HG03139 (cell line): ENCODE data around the gene GCKR.

Experiments used
- ATAC-seq: cut with Tn5 transposase; IDR thresholded peaks from one replicate; pipeline ENCODE4 v1.9.1; 2021; ENCODE audit not compliant: unreplicated experiment

The GCKR gene, protein sequence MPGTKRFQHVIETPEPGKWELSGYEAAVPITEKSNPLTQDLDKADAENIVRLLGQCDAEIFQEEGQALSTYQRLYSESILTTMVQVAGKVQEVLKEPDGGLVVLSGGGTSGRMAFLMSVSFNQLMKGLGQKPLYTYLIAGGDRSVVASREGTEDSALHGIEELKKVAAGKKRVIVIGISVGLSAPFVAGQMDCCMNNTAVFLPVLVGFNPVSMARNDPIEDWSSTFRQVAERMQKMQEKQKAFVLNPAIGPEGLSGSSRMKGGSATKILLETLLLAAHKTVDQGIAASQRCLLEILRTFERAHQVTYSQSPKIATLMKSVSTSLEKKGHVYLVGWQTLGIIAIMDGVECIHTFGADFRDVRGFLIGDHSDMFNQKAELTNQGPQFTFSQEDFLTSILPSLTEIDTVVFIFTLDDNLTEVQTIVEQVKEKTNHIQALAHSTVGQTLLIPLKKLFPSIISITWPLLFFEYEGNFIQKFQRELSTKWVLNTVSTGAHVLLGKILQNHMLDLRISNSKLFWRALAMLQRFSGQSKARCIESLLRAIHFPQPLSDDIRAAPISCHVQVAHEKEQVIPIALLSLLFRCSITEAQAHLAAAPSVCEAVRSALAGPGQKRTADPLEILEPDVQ

DNA sequence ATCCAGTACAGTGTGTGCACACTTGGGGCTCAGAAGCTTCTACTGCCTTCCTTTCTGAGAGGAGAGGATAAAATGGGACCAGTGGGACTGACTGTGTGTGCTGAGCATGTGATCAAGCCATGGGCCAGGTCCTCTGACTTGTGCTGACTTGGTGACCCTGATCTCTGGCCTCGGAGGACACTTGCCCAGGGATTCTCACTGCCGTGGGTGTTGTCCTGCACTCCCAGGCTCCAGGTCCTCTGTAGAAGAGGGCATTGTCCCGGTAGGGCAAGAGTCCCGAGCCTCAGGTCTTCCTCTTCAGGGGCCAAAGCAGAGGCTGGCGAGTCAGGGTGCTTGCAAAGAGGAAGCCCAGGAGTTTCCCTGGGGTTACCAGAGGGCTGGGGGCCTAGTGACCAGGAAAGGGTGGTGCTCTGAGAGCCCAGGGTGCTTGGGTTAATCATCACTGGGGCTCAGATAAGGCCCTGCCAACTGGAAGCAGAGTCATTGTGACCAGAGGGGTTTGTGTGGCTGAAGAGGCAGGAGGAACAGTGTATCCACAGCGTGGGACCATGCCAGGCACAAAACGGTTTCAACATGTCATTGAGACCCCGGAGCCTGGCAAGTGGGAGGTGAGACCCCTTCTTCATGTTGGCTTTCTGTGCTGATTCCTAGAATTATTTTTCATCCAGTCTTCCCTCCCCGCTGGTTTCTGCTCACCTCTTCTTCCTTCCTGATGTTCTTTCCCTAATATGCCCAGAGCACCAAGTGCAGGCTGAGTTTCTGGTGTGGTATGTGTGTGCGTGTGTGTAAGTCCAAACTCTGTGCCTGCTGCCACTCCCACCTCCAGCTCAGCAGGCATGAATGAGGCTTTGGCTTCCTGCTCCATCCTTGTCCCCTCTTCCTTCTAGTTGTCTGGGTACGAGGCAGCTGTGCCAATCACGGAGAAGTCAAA, at the start of gene GCKR:
Gene GCKR, plus strand, starts transcription at position 483 of the 931 bp plus-strand sequence. Its CDS starts 66 bp downstream, at position 549.
- no peak for ATAC-seq

DNA sequence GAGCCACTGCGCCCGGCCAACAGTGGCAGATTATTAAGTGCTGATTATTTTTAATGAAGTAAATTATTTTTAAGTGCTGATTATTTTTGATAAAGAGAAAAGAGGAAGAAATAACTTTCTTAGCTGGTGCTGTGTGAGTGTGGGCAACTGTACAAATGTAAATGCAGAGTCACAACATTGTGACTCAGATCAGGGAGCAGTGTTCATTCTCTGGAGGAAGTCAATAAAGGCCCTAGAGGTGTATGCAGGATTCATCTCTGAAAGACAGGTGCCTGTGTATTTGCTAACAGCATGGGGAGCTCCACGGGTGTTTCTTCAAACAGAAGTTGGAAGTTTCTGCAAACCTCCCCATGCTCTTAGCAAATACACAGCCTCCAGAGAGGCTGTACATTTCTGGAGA, 48.3 kb upstream of the GCKR start:
- no peak for ATAC-seq

DNA sequence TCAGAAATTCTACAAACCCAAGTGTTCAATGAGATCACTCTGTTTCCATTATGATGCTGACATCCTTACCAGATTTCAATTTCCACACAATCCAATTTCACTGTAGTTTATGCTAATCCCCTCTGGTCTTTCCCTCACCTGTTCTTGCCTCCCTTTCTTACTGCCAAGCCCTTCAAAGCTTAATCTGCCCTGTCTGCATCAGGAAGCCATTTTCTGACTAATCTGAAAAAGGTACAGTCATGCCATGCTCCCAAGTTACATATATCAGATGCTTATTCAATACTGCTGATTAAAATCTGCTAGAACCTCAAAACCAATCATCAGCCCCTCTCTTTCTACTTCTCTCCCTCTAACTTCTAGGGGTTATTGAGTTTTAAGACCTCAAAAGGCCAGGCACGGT, 45.5 kb upstream of the GCKR start:
- no peak for ATAC-seq

DNA sequence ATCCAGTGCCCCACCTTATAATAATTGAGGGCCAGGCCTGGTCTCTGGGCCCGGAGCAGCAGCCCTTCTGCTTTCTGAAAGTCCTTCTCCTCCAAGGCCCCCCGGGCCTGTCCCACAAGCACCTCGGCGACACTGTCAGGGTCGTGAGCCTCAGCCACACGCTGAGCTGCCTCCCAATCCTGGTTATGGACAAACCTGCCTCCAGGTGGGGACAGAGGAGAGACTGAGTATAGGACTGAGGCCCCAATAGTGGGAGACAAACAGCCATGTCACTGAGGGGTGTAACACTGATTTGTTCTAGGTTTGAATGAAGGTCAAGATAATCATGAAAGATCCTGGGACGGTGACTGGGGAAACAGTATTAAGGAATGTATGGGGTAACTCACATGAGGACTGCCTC, 42.7 kb upstream of the GCKR start:
- no peak for ATAC-seq

DNA sequence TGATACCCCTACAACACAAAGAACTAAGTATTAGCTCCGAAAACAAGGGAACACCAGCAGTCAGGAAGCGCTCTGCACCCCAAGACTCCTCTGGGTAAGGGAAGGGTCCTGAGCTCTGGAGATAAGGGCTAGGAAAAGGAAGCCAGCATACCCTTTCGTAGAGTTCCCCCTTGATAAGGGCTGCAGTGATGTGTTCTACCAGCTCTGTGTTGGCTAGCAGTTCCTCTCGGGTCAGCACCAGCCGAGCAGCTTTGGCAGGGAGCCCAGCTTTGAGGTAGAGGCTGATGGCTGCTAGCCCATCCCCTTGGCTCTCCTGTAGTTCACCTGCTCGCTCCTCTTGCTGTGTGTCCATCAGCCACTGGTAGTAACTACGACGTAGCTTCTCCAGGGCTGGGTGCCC, 35.5 kb upstream of the GCKR start:
- ATAC-seq = no peak

DNA sequence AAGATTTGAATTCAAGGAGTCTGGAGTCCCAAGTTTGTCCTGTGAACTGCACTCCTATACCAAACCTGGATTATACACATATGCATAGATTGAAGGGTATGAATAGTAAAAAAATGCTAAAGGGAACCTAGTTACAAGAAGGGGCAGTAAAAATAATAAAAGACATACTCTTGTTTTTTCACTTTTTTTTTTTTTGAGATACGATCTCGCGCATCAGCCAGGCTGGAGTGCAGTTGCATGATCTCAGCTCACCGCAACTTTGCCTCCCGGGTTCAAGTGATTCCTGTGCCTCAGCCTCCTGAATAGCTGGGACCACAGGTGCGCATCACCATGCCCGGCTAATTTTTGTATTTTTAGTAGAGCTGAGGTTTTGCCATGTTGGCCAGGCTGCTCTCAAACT, 32.2 kb upstream of the GCKR start:
- ATAC-seq = no peak

DNA sequence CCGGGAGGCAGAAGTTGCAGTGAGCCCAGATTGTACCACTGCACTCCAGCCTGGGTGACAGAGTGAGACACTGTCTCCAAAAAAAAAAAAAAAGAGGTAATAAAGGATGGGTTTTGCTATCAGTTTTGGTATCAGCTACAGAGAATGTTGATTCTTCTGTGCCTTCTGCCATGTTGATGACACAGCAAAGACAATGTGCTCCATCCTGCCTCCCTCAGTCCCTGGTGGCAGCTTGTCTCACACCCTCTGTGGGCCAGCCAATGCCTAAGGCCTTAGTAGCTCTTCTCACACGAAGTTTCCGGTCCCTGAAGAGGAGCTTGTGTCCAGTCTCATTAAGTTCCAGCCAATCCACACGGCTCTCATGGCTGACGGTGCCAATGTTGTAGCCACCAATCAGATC, 24.7 kb upstream of the GCKR start:
- ATAC-seq = no peak

DNA sequence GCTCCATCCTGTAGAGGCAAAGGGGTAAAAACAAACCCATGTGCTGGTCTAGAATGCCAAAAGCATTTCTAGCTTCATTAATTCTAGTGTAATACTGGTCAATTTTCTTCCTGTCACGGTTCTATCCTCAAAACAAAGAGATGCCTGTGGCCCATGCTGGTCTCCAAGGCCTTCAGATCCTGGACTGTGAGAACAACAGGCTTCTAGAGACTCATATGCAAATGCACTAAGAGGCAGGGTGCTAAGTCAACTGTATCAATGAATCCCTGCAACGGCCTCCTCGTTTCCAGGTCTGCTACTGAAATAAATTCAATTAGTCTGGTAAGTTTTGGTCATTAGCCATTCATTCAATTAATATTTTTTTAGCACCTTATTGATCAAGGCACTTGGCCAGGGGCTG, 11.1 kb upstream of the GCKR start:
- no peak for ATAC-seq

DNA sequence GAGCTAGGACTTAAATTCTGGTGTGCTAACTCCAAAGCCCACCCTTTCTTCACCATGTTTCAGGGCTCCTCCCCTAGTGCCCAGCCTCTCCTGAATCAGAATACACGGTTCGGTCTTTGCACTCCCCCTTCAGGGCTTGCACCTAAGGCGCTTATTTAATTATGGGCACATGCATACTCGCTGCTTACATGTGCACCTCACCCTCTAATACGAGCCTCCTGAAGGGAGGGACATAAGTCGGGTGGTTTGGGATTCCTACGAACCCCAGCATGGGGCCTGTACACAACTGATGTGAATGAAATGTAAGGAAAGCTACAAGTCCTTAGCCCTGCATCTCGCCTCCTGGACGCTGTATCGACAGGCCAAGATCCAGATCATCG, 7.5 kb upstream of the GCKR start:
- ATAC-seq = peak; percentile 3

DNA sequence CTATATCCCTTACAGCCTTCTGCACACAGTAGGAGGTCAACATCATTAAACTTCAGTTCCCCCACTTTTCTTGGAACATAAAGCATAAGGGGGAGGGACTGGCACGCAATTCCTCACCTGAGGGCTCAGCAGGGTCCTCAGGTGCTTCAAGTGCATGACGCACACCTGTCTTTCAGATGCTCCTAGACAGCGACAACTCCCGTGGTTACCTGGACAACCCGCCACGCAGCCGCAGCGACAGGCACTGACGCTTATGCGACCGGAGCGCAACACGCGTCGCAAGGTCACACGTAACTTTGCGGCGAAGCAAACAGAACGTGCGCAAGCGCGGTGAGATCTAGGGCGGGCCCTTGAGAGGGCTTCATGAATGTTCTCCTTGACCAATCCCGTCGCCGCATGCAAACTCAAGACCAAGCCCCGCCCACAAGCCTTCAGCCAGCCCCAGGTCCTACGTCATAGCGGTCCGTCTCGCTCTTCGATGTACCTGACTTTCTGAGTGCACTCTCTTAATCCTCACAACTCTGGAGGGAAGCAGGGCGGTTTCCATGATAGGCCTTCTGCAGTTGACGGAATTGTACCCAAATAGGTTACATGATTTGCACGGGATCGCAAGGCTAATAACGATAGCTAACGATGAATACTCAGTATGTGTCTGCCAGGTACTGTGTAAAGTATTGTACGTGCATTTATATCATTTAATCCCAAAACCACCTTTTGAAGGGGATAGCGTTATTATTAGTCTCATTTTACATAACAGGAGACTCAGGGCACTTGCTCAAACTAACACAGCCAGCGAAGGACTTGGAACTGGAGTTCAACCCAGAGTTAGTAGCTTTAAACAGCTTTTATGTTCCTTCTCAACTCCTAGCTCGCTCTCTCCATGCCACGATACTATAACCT, 6.9 kb upstream of the GCKR start, which contains the start of gene IFT172:
Gene IFT172, minus strand, starts transcription at position 246 of the 900 bp plus-strand sequence. Its CDS starts 90 bp downstream, at position 156.
- peak; percentile 94 for ATAC-seq

DNA sequence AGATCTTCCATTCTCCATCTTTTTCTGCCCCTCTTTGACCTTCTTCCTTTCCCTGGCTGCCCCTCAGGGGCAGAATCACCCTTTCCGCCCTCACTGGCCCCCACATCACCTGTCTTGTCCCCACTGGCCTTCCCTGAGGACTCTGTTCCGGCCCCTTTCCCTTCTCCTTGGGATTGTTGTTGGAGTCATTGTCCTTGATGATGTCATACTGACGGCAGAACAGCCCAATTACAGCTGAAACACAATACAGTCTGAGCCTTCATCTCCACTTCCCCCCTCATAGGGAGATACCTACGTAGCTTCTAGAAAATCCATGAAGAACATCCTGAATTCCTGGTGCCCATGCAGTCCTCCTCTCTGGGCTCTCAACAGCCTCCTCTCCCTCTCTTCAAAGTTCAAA, 4.1 kb upstream of the GCKR start:
- ATAC-seq = no peak

DNA sequence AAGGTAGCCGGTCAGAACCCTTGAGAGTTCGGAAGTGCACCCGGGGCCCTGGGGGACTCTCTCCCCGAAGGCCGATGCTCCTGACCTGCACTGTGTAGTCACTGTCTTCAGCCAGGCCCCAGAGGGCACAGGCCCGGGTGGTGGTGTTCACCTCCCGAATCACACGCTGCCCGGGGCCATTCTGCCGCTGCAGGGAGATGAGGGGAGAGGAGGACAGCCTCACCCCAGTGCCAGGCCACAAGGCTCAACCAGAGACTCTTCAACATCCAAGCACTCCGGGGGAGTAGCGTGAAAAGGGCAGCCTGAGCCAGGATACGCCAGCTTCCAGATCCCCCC, 2.7 kb upstream of the GCKR start:
- no peak for ATAC-seq

DNA sequence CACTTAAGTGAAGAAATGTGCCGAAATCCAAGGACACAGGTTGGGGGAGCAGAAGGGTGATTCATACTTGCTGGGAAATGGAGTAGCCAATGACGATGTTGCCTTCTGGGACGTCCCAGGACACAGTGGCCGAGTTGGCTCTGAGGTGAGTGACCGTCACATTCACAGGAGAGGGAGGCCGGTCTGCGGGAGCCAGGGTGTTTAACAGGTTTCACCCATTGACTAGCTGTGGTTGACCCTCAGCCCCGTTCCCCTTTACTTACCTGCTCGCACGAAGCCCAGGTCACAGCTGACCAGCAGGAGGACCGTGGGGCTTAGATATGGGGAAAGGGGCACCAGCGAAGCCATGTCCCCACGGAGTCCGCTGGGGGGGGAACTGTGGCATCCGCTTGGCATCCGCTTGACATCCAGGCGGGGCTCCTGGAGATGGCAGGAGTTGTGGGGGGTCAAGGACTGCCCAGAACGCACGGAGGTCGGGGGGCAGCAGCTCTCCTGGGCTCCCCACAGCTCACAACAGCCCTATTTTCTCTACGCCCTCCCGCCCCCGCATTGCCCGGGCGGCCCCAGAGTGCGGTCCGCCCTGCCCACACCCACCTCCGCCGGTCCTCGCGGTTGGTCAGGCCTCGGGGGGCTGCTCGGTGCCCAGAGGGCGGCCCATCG, 2.2 kb upstream of the GCKR start:
- ATAC-seq = no peak

DNA sequence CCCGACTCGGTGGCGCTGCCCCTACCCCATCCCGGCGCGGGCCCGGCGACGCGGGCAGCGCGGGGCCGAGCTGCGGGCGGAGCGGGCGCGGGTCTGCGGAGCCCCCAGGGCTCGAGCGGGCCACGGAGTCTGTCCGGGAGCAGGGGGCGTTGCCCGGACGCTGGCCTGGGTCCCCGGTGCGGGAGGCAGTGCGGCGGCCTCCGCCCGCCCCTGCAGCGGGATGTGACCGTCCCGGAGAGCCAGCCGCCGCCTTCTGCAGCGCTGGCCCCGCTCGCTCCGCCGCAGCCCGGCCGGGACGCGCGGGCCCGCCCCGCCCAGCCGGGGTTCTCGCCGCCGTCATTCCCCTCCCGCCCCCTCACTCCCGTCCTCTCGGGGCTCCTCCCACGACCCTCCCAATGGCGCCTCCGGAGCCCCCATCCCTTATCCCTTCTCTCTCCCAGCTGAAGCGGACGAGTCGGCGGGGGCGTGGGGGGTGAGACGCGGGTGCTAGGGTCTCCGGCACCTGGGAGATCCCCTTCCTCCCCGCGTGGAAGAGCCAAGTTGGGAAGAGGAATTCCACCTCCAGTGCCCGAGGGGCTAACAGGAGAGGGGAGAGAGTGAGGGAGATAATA, 1.6 kb upstream of the GCKR start, which contains the start of gene FNDC4:
Gene FNDC4, minus strand, starts transcription at position 257 of the 611 bp plus-strand sequence. CDS start 521 bp downstream, outside the sequence.
- no peak for ATAC-seq

DNA sequence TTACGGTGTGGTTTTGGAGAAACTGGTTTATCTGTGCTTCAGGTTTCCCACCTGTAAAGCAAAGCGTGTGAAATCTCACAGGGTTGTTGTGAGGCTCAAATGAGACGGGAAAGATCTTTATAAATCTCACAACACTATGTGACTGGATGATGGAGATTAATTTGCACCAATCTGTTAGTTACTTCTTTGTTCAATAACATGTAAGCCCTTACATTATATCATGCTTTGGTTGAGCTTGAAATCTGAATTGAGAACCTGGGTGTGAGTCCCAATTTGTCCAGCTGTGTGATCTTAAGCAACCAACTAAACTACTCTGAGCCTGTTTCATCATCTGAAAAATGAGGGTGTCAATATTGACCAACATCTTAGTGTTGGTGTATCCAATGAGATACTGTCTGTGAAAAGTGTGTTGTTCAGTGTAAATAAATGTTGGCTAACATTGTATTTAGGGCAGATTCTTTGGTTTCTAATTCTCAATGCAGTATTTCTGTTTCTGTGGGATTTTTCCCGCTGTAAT, 741 bp upstream of the GCKR start:
- no peak for ATAC-seq

DNA sequence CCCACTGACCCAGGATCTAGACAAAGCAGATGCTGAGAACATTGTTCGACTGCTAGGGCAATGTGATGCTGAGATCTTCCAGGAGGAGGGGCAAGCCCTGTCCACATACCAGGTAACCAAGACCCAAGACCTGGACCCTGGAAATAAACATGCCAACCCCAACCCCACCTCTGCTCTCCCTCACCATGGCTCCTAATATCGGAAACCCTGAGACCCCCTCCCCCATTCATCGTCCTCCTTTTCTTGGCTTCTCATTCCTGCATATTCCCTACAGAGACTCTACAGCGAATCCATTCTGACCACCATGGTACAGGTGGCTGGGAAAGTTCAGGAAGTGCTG, 619 bp downstream of the GCKR start:
- no peak for ATAC-seq

DNA sequence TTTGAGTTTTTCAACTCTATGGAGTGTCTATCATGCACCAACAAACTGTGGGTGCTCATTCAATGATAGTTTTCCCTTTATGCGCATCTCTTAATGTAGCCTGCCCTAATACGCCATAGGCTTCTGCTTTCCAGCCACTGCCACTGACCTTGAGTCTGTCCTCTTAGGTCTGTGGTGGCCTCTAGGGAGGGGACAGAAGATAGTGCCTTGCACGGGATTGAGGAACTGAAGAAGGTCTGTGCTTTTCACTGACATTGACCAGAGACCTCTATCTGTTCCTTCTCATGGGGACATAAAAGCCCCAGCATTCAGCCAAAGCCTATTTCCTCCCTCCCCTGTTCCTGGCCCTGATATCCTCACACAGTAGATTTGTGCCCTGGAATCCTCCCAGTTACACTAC, 2.3 kb downstream of the GCKR start:
- ATAC-seq = no peak

DNA sequence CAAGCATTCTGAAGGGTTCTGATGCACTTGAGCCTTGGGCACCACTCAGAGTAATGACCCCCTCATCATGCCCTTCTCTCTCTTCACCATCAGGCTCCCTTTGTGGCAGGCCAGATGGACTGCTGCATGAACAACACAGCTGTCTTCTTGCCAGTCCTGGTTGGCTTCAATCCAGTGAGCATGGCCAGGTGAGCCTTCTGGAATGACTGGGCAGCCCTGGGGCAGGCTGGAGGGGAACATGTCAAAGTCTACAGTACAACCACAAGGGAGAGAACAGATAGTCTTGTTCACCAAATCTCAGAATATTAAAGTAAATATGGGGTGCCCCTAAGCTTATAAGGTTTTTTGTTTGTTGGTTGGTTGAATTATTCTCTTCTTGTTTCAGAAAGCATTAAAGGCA, 4.4 kb downstream of the GCKR start:
- ATAC-seq = no peak

DNA sequence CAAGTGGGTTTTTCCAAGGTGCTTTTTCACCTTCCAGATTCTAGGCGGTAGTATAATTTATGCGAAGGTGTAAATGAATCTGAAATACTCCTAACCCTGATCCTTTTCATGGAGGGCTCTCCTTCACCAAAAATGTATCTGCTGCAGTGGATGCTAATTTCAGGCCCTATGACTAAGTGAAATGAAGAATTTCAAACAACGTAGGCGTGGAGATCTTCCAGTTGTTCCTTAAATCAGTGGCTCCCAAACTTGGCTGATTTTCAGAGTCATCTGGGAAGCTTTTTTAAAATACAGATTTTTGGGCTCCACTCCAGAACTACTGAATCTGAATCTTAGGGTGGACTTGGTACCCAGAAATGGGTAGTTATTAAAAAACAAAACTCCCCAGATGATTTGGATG, 5.5 kb downstream of the GCKR start:
- ATAC-seq = no peak
